Fibroblast of pulmonary artery (primary cell): ENCODE results near the gene ZNF683.

Source experiments
- DNase-seq: peaks from one replicate; pipeline ENCODE4 v3.0.0-alpha.2; 2010; ENCODE audit warnings: low read depth
- H3K4me3 ChIP-seq: replicated peaks from 2 replicates; pipeline ENCODE4 v1.5.1; 2011; ENCODE audit warnings: low read depth, mild to moderate bottlenecking, control low read depth, low read length, moderate library complexity
- TF ChIP-seq, protein P1 (sequence below): IDR thresholded peaks from 2 replicates; pipeline ENCODE4 v1.5.1; 2011; ENCODE audit warnings: mild to moderate bottlenecking, control low read depth, low read length, inconsistent platforms; ENCODE audit errors: missing control alignments

The ZNF683 gene

DNA sequence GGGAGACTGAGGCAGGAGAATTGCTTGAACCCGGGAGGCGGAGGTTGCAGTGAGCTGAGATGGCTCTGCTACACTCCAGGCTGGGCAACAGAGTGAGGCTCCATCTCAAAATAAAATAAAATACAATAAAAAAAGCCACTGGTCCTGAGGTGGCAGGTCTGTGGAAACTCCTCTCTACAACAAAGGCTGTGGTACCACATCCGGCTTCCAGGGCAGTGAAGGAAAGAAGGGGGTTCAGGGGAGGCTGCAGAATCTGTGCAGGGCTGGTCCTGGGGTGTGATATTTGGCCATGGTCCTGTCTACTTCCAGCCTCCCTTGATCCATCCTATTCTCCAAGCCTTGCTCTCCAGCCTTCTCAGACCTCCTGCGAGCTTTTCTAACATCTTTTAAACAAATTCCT is 731 bp upstream of the ZNF683 start:
- TF ChIP-seq, protein P1, sequence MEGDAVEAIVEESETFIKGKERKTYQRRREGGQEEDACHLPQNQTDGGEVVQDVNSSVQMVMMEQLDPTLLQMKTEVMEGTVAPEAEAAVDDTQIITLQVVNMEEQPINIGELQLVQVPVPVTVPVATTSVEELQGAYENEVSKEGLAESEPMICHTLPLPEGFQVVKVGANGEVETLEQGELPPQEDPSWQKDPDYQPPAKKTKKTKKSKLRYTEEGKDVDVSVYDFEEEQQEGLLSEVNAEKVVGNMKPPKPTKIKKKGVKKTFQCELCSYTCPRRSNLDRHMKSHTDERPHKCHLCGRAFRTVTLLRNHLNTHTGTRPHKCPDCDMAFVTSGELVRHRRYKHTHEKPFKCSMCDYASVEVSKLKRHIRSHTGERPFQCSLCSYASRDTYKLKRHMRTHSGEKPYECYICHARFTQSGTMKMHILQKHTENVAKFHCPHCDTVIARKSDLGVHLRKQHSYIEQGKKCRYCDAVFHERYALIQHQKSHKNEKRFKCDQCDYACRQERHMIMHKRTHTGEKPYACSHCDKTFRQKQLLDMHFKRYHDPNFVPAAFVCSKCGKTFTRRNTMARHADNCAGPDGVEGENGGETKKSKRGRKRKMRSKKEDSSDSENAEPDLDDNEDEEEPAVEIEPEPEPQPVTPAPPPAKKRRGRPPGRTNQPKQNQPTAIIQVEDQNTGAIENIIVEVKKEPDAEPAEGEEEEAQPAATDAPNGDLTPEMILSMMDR: no peak
- no peak overlapping the region for H3K4me3 ChIP-seq
- no peak for DNase-seq

- DNase-seq: no peak
- H3K4me3 ChIP-seq: no peak overlapping the region
- TF ChIP-seq, protein P1: no peak
These were observed 511 bp downstream of the ZNF683 start for GRCh38 chr1:26372039-26372438.

- H3K4me3 ChIP-seq: no peak overlapping the region
- TF ChIP-seq, protein P1: no peak
- no peak for DNase-seq
These were observed 1.8 kb downstream of the ZNF683 start for GRCh38 chr1:26370591-26371382.

GRCh38 chr1:26368486-26368885 is 4.1 kb downstream of the ZNF683 start:
- DNase-seq: no peak
- H3K4me3 ChIP-seq: no peak overlapping the region
- TF ChIP-seq, protein P1: no peak

DNA sequence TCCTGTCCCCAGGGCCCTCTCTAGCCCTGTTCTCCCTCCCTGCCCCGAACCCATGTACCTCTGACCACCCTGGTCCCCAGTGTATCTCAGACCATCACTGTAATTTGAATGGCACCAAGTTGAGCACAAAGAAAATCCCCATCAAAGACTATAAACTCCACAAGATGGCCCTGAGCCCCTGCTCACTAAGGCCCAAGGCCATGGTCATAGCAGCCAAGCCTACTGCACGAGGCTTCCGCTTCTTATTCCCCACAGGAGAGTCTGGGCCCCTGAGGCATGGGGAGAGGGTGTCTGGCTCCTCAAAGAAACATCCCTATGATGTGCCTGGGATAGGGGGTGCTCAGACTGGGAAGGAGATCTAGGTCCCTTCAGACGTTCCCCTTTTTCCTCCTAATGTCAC is 4.5 kb downstream of the ZNF683 start:
- no peak overlapping the region for H3K4me3 ChIP-seq
- DNase-seq: no peak
- TF ChIP-seq, protein P1: no peak

DNA sequence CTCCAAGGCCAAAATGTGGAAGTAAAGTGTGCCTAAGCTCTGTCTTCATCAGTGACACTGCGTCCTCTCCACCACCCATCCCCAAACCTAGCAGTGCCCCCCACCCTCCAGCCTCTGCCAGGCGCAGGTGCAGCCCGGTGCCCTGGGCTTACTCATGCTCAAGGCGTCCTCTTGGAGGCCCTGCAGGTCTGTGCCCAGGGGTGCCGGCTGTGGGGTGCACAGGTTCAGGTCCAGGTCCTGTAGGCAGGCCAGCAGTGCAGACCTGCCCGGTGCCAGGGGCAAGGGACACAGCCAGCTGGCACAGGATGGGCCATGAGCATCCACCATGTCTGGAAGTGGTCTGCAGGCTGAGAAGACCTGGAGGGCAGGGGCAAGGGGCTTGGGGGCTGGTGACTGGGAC is 5.1 kb downstream of the ZNF683 start:
- DNase-seq: no peak
- TF ChIP-seq, protein P1: no peak
- no peak overlapping the region for H3K4me3 ChIP-seq

DNA sequence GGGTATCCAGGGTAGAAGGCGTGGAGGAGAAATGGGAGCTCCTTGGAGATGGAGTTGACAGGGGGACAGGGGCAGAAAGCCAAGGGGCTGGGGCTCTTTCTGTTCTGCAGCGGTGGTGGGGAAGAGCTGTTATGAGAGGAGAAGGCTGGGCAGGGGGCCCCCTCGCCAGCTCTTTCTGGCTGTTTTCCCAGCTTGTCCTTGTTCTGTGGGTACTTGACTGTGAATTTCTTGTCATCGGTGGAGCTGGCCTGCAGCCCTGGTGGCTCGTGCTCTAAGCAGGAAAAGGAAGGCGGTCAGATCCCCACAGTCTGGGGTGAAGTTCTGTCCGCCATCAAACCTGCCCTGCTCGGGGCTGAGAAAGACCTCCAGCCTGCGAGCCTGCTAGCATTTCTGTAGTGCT is 7.6 kb downstream of the ZNF683 start:
- H3K4me3 ChIP-seq: no peak overlapping the region
- DNase-seq: no peak
- TF ChIP-seq, protein P1: no peak
